Nephron progenitor cell (in vitro differentiated cells): ENCODE results near the gene EPDR1.

Experiments used
- DNase-seq: peaks from one replicate; pipeline ENCODE4 v3.0.0; 2021
- H3K27ac Mint-ChIP-seq: 2 replicates; pipeline ENCODE4 v1.8.0; 2021; ENCODE audit warnings: mild to moderate bottlenecking, moderate library complexity, mixed read lengths
- H3K27me3 Mint-ChIP-seq: 2 replicates; pipeline ENCODE4 v1.8.0; 2021; ENCODE audit warnings: mild to moderate bottlenecking, low read depth, mixed read lengths; ENCODE audit not compliant: poor library complexity
- H3K36me3 Mint-ChIP-seq: 2 replicates; pipeline ENCODE4 v1.8.0; 2021; ENCODE audit warnings: low read depth, mixed read lengths
- H3K4me1 Mint-ChIP-seq: 2 replicates; pipeline ENCODE4 v1.8.0; 2021; ENCODE audit warnings: mixed read lengths
- H3K4me3 Mint-ChIP-seq: 2 replicates; pipeline ENCODE4 v1.8.0; 2021; ENCODE audit warnings: mild to moderate bottlenecking, moderate library complexity, mixed read lengths
- H3K9me3 Mint-ChIP-seq: 2 replicates; pipeline ENCODE4 v1.8.0; 2021; ENCODE audit warnings: mild to moderate bottlenecking, moderate library complexity, mixed read lengths
- TF ChIP-seq, protein P1 (sequence below): fragments of 200-600 bp; sonication (generic); IDR thresholded peaks from 2 replicates; pipeline ENCODE4 v1.5.0; 2021; ENCODE audit warnings: antibody characterized with exemption

The EPDR1 gene

DNA sequence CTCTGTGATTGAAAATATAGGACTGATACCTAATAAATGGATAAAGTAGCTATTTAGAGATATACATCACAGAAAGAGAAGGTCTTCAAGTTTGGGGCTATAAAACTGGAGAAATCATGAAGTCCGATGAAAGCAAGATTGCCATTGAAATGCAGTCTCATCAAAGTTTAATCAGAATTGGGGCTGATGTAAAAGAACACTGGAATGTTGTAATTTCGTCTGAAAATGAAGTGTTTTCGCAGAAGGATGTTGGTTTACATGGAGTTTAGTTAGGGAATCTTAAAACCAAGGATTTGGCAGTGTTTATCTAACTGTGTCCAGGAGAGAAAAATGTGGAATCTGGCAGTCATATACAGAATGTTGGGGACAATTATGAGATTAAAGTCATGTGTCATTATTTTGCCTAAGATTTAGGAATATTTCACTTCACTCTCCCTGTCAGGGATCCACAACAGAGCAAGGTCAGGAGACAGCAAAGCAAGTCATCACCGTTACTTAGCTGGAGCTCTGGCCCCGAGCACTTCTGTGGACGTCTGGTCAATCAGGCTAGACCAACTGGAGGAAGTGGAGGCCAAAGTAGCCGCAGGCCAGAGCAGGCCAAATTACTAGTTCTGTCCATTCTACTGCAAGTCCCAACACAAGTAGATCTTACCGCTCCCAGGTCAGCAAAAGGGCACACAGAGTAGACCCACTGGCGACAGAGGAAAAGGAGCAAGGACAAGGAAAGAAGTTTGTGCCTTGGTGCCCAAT is 37.0 kb downstream of the EPDR1 start:
- H3K4me3 Mint-ChIP-seq = no peak overlapping the region
- peaks cover 8% of the 10 kb centered on the region for H3K27me3 Mint-ChIP-seq
- no peaks in the 10 kb centered on the region for H3K36me3 Mint-ChIP-seq
- H3K27ac Mint-ChIP-seq = no peak overlapping the region
- DNase-seq = no peak
- TF ChIP-seq, protein P1, sequence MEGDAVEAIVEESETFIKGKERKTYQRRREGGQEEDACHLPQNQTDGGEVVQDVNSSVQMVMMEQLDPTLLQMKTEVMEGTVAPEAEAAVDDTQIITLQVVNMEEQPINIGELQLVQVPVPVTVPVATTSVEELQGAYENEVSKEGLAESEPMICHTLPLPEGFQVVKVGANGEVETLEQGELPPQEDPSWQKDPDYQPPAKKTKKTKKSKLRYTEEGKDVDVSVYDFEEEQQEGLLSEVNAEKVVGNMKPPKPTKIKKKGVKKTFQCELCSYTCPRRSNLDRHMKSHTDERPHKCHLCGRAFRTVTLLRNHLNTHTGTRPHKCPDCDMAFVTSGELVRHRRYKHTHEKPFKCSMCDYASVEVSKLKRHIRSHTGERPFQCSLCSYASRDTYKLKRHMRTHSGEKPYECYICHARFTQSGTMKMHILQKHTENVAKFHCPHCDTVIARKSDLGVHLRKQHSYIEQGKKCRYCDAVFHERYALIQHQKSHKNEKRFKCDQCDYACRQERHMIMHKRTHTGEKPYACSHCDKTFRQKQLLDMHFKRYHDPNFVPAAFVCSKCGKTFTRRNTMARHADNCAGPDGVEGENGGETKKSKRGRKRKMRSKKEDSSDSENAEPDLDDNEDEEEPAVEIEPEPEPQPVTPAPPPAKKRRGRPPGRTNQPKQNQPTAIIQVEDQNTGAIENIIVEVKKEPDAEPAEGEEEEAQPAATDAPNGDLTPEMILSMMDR = no peak
- H3K4me1 Mint-ChIP-seq = no peaks in the 10 kb centered on the region
- no peaks in the 10 kb centered on the region for H3K9me3 Mint-ChIP-seq

DNA sequence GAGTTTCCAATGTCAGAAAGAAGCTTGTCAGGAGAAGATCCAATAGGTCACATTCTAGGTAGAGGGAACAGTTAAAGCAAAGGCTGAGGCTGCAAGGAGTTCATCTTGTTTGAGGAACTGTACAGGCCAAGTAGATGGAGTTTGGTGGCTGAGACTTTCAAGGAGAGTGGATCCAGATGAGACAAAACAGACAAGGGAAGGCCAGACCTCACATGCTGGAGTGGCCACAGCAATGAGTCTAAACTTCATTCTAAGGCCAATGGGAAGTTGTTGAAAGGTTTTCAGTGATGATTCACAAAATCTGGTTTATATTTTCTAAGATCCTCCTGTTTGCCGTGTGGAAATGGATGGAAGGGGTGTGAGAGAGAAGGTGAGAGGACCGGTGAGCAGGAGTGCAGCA is 40.0 kb downstream of the EPDR1 start:
- Mint-ChIP-seq H3K4me3 (no peak overlapping the region), H3K9me3 (no peaks in the 10 kb centered on the region), H3K4me1 (no peaks in the 10 kb centered on the region)

DNA sequence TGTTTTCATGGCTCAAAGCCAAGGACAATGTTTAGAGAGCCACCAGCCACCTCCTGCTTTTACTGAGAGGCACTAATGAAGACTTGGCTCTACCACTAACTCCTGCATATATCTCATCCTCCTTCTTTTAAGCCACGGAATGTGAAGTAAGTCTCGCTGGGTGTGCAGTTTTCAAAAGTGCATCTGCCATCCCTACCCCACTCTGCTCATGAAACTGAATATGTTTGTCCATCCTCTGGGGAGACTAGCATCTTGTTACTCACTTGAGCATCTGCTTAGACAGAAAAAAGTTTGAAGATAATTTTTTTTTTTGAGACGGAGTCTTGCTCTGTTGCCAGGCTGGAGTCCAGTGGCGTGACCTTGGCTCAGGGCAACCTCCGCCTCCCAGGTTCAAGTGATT is 40.8 kb downstream of the EPDR1 start:
- H3K9me3 Mint-ChIP-seq = no peaks in the 10 kb centered on the region
- H3K4me1 Mint-ChIP-seq = no peaks in the 10 kb centered on the region
- TF ChIP-seq, protein P1 = no peak
- H3K27me3 Mint-ChIP-seq = peaks cover 8% of the 10 kb centered on the region
- no peak overlapping the region for H3K27ac Mint-ChIP-seq
- H3K4me3 Mint-ChIP-seq = no peak overlapping the region
- H3K36me3 Mint-ChIP-seq = no peaks in the 10 kb centered on the region
- no peak for DNase-seq

More for the DNA sequence above, 40.0 kb downstream of the EPDR1 start:
- TF ChIP-seq, protein P1 = no peak
- Mint-ChIP-seq H3K27me3 (peaks cover 8% of the 10 kb centered on the region), H3K36me3 (no peaks in the 10 kb centered on the region), H3K27ac (no peak overlapping the region)
- DNase-seq = no peak

DNA sequence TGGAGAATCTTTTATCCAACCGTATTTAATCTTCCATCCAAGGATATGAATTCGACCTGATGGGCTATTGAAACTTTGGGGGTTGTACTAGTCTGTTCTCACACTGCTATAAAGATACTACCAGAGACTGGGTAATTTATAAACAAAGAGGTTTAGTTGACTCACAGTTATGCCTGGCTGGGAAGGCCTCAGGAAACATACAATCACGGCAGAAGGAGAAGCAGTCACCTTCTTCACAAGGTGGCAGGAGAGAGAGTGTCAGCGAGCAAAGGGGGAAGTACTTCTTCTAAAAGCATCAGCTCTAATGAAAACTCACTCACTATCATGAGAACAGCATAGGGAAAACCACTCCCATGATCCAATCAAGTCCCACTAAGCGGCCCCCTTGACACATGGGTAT is 43.8 kb downstream of the EPDR1 start:
- no peaks in the 10 kb centered on the region for H3K36me3 Mint-ChIP-seq
- H3K27ac Mint-ChIP-seq = no peak overlapping the region
- no peak overlapping the region for H3K4me3 Mint-ChIP-seq
- DNase-seq = no peak
- no peaks in the 10 kb centered on the region for H3K4me1 Mint-ChIP-seq
- TF ChIP-seq, protein P1 = no peak
- peaks cover 8% of the 10 kb centered on the region for H3K27me3 Mint-ChIP-seq
- H3K9me3 Mint-ChIP-seq = no peaks in the 10 kb centered on the region

DNA sequence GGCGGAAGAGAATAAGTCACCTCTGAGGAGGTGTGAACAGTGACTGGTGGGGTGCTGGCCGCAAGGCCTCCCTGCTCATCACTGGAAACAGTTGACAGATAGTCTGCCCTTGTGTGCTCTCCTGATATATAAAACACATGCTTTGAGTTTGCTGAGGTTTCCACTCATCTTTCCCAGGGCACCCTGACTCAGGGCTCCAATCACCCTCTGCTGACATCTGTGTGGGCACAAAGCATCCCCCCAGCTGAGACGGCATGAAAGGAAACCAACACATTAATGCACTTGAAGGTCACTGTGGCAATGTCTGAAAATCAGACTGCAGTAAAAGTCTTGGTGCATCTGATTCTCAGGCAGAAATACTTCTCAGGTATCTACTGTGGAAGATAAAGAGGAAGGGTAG is 49.8 kb downstream of the EPDR1 start:
- Mint-ChIP-seq H3K4me3 (no peak overlapping the region), H3K27me3 (peaks cover 4% of the 10 kb centered on the region), H3K27ac (no peak overlapping the region), H3K4me1 (peaks cover 4% of the 10 kb centered on the region), H3K36me3 (no peaks in the 10 kb centered on the region), H3K9me3 (no peaks in the 10 kb centered on the region)
- TF ChIP-seq, protein P1 = no peak
- no peak for DNase-seq

DNA sequence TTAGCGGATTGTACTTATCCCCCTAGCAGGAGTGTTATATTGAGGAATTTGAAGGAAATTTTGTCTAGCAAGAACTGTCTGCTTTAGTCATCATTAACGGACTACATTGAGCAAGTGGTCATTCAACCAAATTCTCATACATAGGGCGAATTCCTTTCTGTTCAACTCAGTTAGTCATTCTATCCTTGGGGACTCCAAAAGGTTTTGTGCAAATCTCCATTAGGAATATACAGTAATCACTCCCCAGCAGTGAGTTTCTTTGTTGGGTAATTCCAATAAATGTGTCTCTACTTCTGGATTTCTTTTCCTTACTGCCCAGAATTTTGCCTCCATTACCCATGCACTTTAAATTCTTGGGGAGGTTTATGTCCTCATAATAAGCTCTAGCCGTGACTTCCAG is 51.1 kb downstream of the EPDR1 start:
- peaks cover 4% of the 10 kb centered on the region for H3K4me1 Mint-ChIP-seq
- TF ChIP-seq, protein P1 = no peak
- no peak for DNase-seq
- no peaks in the 10 kb centered on the region for H3K9me3 Mint-ChIP-seq
- H3K4me3 Mint-ChIP-seq = no peak overlapping the region
- no peaks in the 10 kb centered on the region for H3K36me3 Mint-ChIP-seq
- H3K27ac Mint-ChIP-seq = no peak overlapping the region
- peaks cover 4% of the 10 kb centered on the region for H3K27me3 Mint-ChIP-seq
